Measurements from ENCODE around the gene SPOCK1. TPM values are rescaled to one million over a fixed set of nuclear protein-coding genes. Genes with fewer than 3 reads are reported as not detected.

SPOCK1 gene
- total RNA-seq, 1 experiment from 2014 or later = 9.8 TPM

- ATAC-seq (no peak), DNase-seq (no peak)
- Histone ChIP-seq H3K4me1 (ENCODE audit: insufficient read depth, low read length) (no peaks in the 10 kb centered on the region), H3F3A (ENCODE audit: low read length, unreplicated experiment) (no peaks in the 10 kb centered on the region), H3K27me3 (ENCODE audit: low read length) (no peaks in the 10 kb centered on the region), H3K4me2 (ENCODE audit: low read length) (no peak overlapping the region), H3K36me3 (ENCODE audit: low read depth, low read length) (no peaks in the 10 kb centered on the region), H3K4me3 (ENCODE audit: low read length) (no peak overlapping the region), H3K27ac (ENCODE audit: low read length) (no peak overlapping the region), H2AFZ (ENCODE audit: low read length) (no peak overlapping the region), H3K79me2 (ENCODE audit: low read length) (no peaks in the 10 kb centered on the region), H3K9ac (ENCODE audit: low read length) (no peak overlapping the region), H4K20me1 (ENCODE audit: low read length) (no peaks in the 10 kb centered on the region), H3K9me3 (ENCODE audit: low read length) (no peaks in the 10 kb centered on the region), H3K9me2 (replicated peaks; ENCODE audit: low read length) (no peaks in the 10 kb centered on the region)
- ChIA-PET POLR2A (ENCODE audit: unreplicated experiment) (no interaction called here), CTCF (no interaction called here)
- intact Hi-C loops (cut with micrococcal nuclease) = no loop called here
- no TSS peak for BruUV-seq (replicated peaks)
- TF ChIP-seq EZH2phosphoT487 (IDR thresholded peaks at IDR 0.05; ENCODE audit: borderline replicate concordance, low read length) = no peak
- no peak for TF ChIP-seq CTCF (conservative IDR thresholded peaks at IDR 0.05; ENCODE audit: low read depth, low read length)
- TF ChIP-seq EZH2 (IDR thresholded peaks at IDR 0.05; ENCODE audit: low read length, unreplicated experiment) = no peak
Observed at GRCh38 chr5:137439645-137440044, 59.5 kb downstream of the SPOCK1 start.

GRCh38 chr5:137438932-137439331, 60.2 kb downstream of the SPOCK1 start:
- H3K36me3 ChIP-seq (ENCODE audit: low read depth, low read length) = no peaks in the 10 kb centered on the region
- no peak overlapping the region for H3K4me2 ChIP-seq (ENCODE audit: low read length)
- no peaks in the 10 kb centered on the region for H3K9me3 ChIP-seq (ENCODE audit: low read length)
- intact Hi-C loops (cut with micrococcal nuclease) = no loop called here
- H3K4me1 ChIP-seq (ENCODE audit: insufficient read depth, low read length) = no peaks in the 10 kb centered on the region
- ChIA-PET POLR2A (ENCODE audit: unreplicated experiment) (no interaction called here), CTCF (no interaction called here)
- no peaks in the 10 kb centered on the region for H3K9me2 ChIP-seq (replicated peaks; ENCODE audit: low read length)
- ATAC-seq (no peak), DNase-seq (no peak)
- BruUV-seq (replicated peaks) = no TSS peak
- H3F3A ChIP-seq (ENCODE audit: low read length, unreplicated experiment) = no peaks in the 10 kb centered on the region
- H4K20me1 ChIP-seq (ENCODE audit: low read length) = no peaks in the 10 kb centered on the region
- H3K79me2 ChIP-seq (ENCODE audit: low read length) = no peaks in the 10 kb centered on the region
- H3K27ac ChIP-seq (ENCODE audit: low read length) = no peak overlapping the region
- no peak overlapping the region for H3K4me3 ChIP-seq (ENCODE audit: low read length)
- H3K27me3 ChIP-seq (ENCODE audit: low read length) = no peaks in the 10 kb centered on the region
- TF ChIP-seq EZH2phosphoT487 (IDR thresholded peaks at IDR 0.05; ENCODE audit: borderline replicate concordance, low read length) (no peak), EZH2 (IDR thresholded peaks at IDR 0.05; ENCODE audit: low read length, unreplicated experiment) (no peak), CTCF (conservative IDR thresholded peaks at IDR 0.05; ENCODE audit: low read depth, low read length) (no peak)
- H2AFZ ChIP-seq (ENCODE audit: low read length) = no peak overlapping the region
- H3K9ac ChIP-seq (ENCODE audit: low read length) = no peak overlapping the region

- no TSS peak for BruUV-seq (replicated peaks)
- Histone ChIP-seq H3K79me2 (ENCODE audit: low read length) (no peaks in the 10 kb centered on the region), H2AFZ (ENCODE audit: low read length) (no peak overlapping the region), H3K4me2 (ENCODE audit: low read length) (no peak overlapping the region), H4K20me1 (ENCODE audit: low read length) (no peaks in the 10 kb centered on the region), H3F3A (ENCODE audit: low read length, unreplicated experiment) (no peaks in the 10 kb centered on the region), H3K27ac (ENCODE audit: low read length) (no peak overlapping the region), H3K4me1 (ENCODE audit: insufficient read depth, low read length) (no peaks in the 10 kb centered on the region), H3K4me3 (ENCODE audit: low read length) (no peak overlapping the region), H3K36me3 (ENCODE audit: low read depth, low read length) (no peaks in the 10 kb centered on the region), H3K9ac (ENCODE audit: low read length) (no peak overlapping the region), H3K27me3 (ENCODE audit: low read length) (no peaks in the 10 kb centered on the region), H3K9me3 (ENCODE audit: low read length) (no peaks in the 10 kb centered on the region), H3K9me2 (replicated peaks; ENCODE audit: low read length) (no peaks in the 10 kb centered on the region)
- no peak for TF ChIP-seq EZH2phosphoT487 (IDR thresholded peaks at IDR 0.05; ENCODE audit: borderline replicate concordance, low read length)
- TF ChIP-seq CTCF (conservative IDR thresholded peaks at IDR 0.05; ENCODE audit: low read depth, low read length) = no peak
- no peak for TF ChIP-seq EZH2 (IDR thresholded peaks at IDR 0.05; ENCODE audit: low read length, unreplicated experiment)
- ChIA-PET CTCF (no interaction called here), POLR2A (ENCODE audit: unreplicated experiment) (no interaction called here)
- ATAC-seq = no peak
- DNase-seq = no peak
- intact Hi-C loops (cut with micrococcal nuclease) = no loop called here
Observed at GRCh38 chr5:137437774-137438173, 61.4 kb downstream of the SPOCK1 start.
